GM18507 (cell line): ENCODE data around the gene CCS.

Experiments
- DNase-seq: peaks from one replicate; pipeline ENCODE4 v3.0.0; 2011; ENCODE audit warnings: low read depth; ENCODE audit not compliant: insufficient read length; ENCODE audit errors: extremely low spot score
- FAIRE-seq: peaks from 2 replicates; lab custom pipeline; 2011; peaks lifted over from hg19 to GRCh38; lab: Jason Lieb, UNC

The CCS gene

GRCh38 chr11:66646828-66647227 is 53.8 kb downstream of the CCS start:
- no peak for DNase-seq
- FAIRE-seq, result no peak

DNA sequence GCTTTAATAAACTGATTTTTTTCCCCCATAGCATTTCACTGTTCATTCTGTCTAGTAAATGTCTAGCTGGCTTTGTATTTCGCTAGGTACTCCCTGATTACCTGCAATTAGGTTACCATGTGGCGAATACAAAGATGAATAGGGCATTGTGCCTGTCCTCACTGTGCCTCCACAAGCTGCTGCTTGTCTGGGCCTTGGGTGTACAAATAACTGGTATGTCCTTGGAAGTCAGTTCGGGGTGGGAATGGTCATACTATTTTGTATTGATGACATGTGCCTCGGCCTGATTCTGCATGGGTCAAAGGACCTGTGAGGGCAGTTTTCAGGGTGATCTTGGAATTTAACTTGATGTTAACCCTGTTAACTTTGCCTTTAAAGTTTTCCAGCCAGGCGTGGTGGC is 56.9 kb downstream of the CCS start:
- DNase-seq (no peak), FAIRE-seq (no peak)

- DNase-seq (no peak), FAIRE-seq (no peak)
Observed at GRCh38 chr11:66651016-66651415, 58.0 kb downstream of the CCS start.

DNA sequence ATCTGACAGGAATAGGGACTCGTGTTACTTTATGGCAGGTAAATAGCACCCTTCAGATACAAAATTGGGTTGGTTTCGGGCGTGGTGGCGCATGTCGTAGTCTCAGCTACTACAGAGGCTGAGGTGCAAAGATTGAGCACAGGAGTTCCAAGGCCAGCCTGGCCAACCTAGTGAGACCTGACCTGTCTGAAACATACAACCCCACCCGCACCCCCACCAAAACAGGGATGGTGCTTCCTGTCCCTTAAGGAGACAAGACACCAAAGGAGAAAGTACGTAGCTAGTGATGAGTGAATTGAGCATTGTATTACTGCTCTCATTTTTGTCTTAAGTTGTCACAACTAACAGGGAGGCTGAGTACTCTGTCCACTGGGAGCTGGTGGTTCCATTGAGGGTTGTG is 59.7 kb downstream of the CCS start:
- DNase-seq (no peak), FAIRE-seq (no peak)

- FAIRE-seq, result no peak
- DNase-seq, result no peak
Observed at GRCh38 chr11:66653123-66653522, 60.1 kb downstream of the CCS start.
